HG03565 (cell line): ENCODE data around the gene LIPA.
"Not testable (repeated sequence)": the region's sequence is repeated elsewhere in the genome, so short reads cannot be mapped to it uniquely, and the experiment has no call there.

Source experiments
- ATAC-seq: cut with Tn5 transposase; IDR thresholded peaks from one replicate; pipeline ENCODE4 v1.9.1; 2021; ENCODE audit warnings: mild to moderate bottlenecking, moderate library complexity; ENCODE audit not compliant: unreplicated experiment

LIPA gene

DNA sequence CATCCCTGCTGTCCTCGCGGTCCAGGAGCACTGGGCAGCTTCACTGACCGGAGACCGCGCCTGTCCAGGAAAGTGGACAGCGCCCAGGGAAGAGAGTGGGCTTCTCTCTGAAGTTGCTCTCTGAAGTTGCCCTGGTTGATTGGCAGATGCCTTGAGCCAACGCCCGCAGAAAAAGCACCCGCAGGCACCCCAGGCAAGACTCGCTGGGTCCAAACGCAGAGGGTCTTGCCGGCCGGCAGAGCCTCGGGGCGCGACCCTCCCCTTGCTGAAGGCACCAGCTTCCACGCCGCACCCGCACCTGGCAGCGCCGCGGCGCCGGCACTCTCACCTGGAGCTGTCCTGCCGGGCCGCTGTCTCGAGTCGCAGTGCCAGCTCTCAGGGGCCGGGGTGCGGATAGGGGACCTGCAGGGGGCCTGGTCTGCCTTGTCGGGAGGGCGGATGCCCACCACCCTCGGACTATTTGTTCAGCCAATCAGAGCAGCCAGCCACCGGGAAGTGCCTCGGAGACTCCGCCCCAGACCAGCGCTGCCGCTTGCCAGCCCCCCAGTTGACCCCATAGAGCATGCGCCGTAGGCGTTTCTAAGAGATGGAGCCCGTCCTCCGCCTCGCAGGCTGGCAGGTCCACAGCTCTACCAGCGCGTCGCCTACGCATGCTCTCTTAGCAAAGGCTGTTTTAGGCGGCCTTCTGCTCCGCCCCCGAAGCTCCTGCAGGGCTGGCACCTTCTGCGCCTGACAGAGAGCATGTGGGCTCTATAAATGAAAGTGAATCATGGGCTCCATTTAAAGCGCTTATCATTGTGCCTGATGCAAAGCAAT is at the start of gene LIPA:
Gene LIPA, minus strand, starts transcription at position 367 of the 816 bp plus-strand sequence. CDS start 4,127 bp downstream, outside the sequence.
- ATAC-seq, result peak; percentile 86

GRCh38 chr10:89301232-89301631 is 49.7 kb upstream of the LIPA start:
- ATAC-seq, result no peak

DNA sequence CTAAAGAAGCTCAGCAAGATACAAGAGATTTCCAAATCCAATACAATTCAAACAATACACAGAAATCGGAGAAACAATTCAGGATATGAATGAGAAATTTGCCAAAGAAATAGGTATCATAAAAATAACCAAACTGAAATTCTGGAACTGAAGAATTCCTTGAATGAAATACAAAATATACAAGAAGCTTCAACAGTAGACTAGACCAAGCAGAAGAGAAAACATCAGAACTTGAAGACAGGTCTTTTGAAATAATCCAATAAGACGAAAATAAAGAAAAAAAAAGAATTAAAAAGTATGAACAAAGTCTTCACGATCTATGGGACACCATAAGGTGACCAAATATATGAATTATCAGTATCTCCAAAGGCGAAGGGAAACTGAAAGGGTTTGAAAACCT is 47.5 kb upstream of the LIPA start:
- no peak for ATAC-seq

- ATAC-seq, result no peak
These were observed 46.2 kb upstream of the LIPA start for GRCh38 chr10:89297791-89298190.

DNA sequence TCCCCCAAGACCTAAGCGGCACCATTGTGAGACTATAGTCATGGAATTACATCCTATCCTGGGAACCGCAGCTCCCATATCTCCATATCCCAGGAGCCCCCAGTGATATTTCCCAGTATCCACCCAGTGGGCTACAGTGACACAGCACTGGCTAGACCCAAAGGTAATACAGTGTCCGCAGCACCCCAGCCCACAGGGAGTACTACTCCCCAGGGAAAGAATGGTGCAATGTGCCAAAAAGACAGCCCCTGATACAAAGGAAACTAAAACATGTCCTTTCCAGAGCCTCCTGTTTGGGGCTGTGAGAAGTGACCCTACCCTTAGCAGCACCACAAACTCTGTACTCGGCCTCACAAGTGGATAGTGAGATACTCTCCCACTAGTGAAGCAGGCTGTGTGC is 45.8 kb upstream of the LIPA start:
- no peak for ATAC-seq

DNA sequence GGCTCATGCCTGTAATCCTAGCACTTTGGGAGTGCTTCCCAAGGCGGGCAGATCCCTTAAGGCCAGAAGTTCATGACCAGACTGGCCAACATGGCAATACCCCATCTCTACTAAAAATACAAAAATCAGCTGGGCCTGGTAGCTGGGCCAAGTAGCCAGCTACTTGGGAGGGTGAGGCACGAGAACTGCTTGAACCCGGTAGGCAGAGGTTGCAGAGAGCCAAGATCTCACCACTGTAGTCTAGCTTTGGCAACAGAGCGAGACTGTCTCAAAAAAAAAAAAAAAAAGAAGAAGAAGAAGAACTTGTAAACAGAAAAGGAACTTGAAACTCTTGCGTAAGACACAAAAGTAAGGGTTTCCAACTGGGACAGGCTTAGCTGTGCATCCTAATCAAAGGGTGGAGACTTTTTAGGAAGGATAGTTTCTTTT is 44.7 kb upstream of the LIPA start:
- no peak for ATAC-seq

DNA sequence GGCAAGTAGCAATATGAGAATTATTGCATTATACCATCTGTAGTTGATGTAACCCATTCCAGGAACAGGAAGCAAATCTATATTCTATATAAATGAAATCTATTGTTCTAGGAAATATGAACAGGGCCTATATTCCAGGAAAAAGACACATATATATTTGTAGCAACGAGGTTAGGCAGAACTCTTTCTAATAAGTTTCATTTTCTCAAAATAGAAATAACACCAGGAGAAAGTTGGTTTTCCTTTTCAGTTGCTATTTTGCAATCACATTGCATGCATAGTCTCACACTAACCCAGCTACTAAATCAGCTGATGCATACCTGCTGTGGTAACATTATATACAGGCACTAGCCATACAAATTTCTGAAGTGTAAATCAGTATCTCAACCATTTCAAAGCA is 44.0 kb upstream of the LIPA start:
- no peak for ATAC-seq

- ATAC-seq, result no peak
These were observed 43.2 kb upstream of the LIPA start for GRCh38 chr10:89294721-89295239.

- ATAC-seq, result not testable (repeated sequence)
These were observed 33.7 kb upstream of the LIPA start for GRCh38 chr10:89285303-89285702.

DNA sequence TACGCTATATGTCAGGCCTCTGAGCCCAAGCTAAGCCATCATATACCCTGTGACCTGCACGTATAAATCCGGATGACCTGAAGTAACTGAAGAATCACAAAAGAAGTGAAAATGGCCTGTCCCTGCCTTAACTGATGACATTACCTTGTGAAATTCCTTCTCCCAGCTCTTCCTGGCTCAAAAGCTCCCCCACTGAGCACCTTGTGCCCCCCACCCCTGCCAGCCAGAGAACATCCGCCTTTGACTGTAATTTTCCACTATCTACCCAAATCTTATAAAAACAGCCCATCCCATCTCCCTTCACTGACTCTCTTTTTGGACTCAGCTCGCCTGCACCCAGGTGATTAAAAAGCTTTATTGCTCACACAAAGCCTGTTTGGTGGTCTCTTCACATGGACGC is 33.1 kb upstream of the LIPA start:
- not testable (repeated sequence) for ATAC-seq

GRCh38 chr10:89283936-89284475 is 32.4 kb upstream of the LIPA start:
- ATAC-seq, result no peak

DNA sequence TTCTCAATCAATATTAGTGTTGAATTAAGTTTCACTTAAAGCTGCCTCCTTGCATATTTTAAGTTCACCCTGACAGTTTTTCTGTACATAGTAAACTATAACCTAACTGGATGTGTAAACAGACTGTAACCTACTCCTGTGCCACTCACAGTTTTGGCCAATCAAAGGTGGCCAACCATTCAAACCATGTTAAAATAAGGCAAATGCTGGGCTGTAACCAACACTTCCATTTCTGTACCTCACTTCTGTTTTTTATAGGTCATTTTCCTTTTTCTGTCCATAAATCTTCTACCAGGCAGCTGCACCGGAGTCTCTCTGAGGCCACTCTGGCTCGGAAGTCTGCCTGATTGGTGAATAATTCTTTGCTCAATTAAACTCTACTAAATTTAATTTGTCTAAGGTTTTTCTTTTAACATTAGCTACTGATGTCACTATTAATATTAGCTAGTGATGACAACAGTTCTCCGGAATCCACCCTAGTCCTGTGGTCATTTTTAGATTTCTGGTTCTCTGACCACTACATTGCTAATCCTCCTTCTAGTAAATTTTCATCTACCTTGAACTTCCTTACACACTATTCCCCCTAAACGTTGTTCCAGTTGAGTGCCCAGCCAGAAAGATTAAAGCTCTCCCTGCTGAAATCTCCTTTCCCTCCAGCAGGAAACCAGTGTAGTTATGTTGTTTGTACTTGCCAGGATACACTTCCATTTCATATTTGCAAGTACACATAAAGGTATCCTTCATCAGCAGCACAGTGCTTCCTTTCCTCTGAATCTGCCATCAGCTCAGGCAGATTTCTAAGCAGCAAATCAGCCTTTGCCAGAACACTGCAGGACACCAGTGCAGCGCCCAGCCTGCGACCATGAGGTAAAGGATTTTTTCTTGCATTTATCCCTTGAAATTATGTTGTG is 31.7 kb upstream of the LIPA start:
- no peak for ATAC-seq

DNA sequence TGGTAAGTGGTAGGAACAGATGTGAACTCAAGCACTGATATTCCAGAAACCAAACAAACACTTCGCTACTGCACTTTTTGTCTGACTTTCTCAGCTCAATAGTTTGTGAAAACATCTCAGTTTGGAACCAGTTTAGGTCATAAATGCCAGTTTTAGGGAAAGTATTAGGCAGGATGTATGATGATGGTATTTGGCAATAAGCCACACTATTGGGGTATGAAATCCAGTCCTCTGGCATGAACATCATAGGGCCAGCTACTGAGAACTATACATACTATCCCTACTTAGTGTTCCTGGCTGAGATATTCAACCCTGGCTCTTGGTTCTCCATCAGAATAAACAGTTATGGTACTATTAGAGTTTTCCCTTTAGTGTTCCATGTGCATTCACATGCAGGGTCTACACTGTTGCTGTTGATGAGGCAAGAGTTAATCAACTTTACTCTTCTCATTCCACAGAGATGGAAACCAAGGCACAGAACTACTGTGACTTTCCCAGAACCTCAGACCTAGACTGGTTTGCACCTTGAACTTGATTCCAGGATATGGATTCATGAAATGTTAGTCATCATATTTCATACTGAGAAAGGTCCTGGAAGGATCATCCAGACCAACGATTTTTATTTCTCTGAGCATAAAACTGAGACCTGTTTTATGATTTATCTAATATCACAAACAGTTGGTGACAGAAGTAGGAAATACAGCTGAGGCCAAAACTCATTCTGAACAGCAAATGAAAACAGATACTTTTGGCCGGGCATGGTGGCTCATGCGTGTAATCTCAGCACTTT is 30.2 kb upstream of the LIPA start:
- no peak for ATAC-seq

DNA sequence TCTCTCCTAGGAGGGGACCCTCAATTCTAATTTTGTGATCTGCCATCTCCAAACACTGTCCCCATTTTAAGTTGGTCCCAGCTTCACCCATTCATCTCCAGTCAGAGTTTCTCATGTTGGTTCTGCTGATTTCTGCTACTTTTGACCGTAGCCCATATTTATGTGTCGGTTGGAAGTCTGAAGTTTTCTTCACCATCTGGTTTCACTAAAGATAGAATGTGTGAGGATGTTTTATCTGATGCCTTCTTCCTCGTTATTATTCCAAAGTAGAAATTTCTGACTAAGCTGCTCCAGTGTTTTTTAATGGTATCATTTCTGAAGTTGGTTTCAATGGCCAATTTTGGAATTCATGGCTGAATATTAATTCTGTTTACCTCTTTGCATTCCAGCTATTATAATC is 28.9 kb upstream of the LIPA start:
- no peak for ATAC-seq

- no peak for ATAC-seq
These were observed 27.9 kb upstream of the LIPA start for GRCh38 chr10:89279421-89279869.

DNA sequence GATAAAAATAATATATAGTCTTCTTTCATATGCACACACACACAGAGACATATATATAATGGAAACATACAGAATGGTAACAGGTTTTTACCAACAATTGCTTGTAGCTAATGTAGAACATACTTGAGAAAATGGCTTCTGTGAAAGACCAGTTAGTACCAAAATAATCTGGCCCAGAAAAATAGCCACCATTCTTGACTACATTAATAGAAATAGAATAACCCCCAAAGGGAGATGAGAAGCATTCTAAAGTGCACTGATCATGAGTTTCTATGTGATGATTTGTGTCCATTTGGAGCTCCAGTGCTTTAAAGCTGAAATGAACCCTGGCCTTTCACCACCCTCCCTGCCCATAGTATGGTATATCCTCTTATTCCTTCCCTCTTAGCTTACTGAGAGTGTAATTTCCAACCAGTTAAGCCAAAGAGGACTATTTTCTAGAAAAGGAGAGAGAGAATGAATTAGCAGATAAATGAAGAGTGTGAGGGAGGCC is 27.4 kb upstream of the LIPA start:
- ATAC-seq, result no peak

DNA sequence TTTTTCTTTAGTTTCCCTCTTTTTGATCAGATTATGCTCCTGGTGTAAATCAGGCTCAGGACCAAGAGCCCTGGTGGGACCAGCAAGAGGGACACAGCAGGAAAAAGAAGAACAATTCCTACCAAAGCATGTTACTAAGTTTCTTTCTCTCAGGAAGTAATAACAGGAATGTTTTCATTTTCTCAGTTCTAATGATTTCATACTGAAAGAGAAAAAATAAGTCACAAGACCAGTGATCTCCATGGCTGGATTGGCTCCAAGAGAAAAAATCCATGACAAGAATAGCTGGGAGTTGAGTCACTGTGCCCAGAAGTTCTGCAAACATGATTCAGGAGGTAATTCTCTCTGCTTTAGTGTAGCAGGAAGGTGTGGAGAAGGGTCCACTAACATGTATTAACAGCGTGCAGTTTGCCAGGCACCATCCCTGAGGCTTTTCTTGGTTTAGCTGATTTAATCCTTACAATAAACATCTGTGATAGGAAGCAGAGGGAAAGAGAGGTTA is 26.5 kb upstream of the LIPA start:
- no peak for ATAC-seq

- no peak for ATAC-seq
These were observed 23.8 kb upstream of the LIPA start for GRCh38 chr10:89275383-89275782.

DNA sequence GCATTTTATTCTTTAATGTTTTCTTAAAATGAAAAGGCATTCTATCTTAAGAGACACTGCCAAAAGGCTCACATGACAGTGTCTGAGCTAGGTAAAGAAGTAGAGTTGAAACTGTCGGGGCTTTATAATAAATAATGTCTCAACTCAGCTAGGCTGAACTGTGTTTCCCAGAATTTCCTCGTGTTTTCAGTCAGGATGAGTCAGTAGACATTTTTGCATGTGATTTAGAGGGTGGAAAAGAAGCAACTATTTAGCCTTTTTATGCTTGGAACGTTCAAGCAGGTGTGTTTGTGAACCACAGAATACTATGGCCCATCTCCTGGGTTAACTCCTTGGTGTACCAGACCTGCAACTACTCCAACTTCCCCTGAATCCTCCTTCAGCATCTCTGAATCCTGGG is 23.4 kb upstream of the LIPA start:
- no peak for ATAC-seq

- no peak for ATAC-seq
These were observed 22.1 kb upstream of the LIPA start for GRCh38 chr10:89273680-89274079.
